Spleen (tissue), 7 donors: ENCODE measurements around the gene POU2F1.

Source experiments
- POLR2A ChIP-seq, 3 donors: fragments of 450-650 bp; IDR thresholded peaks; one replicate each; pipeline ENCODE4 v1.5.1; 2017; ENCODE audit warnings: antibody characterized with exemption in 3 of 3, mild to moderate bottlenecking in 1 of 3
- POLR2AphosphoS5 ChIP-seq, 3 donors: sonication (generic); formaldehyde crosslinking; IDR thresholded peaks; one replicate each; pipeline ENCODE4 v1.5.1; 2017; ENCODE audit warnings: antibody characterized with exemption in 3 of 3
- TF ChIP-seq, protein P1 (sequence below), 11 experiments: fragments of 200-600 bp in 7 of 11; fragments of 450-650 bp in 4 of 11; sonication (generic) in 4 of 11; IDR thresholded peaks in 8 of 11; conservative IDR thresholded peaks in 3 of 11; 1 replicate in 7 of 11; 2 replicates in 4 of 11; pipeline versions ENCODE4 v1.4.0 to v1.8.0; 2016 to 2021; ENCODE audit warnings: antibody characterized with exemption in 11 of 11, inconsistent platforms in 4 of 11, mild to moderate bottlenecking in 1 of 11
- donor health status: DM: no; HTN: no; CAD: no; lungs with moderate emphysema.
- donor health status: DM: no; HTN: no; CAD: no.
- donor health status: DM: no; HTN: no; CAD: no.

DNA sequence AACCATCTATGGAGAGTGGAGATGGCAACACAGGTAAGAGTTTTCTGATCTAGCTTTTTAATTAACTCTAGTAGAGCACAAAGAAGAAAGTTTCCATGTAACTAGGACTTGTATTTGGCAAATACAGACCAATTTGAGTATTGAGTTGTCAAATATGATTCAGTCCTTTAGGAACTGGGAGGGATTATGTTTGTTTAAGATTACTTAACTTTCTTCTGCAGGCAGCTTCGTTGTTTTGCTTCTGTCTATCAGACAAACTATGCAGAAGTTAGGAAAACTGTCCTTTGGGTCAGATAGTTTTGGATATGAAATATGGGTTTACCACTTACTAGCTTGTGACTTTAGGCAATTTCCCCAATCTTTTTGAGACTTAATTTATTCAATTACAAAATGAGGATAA is 111.8 kb downstream of the POU2F1 start:
- TF ChIP-seq POLR2AphosphoS5 (IDR thresholded peaks at IDR 0.05) (no peak), POLR2A (IDR thresholded peaks at IDR 0.05) (no peak)
- TF ChIP-seq, protein P1, sequence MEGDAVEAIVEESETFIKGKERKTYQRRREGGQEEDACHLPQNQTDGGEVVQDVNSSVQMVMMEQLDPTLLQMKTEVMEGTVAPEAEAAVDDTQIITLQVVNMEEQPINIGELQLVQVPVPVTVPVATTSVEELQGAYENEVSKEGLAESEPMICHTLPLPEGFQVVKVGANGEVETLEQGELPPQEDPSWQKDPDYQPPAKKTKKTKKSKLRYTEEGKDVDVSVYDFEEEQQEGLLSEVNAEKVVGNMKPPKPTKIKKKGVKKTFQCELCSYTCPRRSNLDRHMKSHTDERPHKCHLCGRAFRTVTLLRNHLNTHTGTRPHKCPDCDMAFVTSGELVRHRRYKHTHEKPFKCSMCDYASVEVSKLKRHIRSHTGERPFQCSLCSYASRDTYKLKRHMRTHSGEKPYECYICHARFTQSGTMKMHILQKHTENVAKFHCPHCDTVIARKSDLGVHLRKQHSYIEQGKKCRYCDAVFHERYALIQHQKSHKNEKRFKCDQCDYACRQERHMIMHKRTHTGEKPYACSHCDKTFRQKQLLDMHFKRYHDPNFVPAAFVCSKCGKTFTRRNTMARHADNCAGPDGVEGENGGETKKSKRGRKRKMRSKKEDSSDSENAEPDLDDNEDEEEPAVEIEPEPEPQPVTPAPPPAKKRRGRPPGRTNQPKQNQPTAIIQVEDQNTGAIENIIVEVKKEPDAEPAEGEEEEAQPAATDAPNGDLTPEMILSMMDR (IDR thresholded peaks at IDR 0.05 in 8 of 11, conservative IDR thresholded peaks at IDR 0.05 in 3 of 11): no peak
